SU-DHL-6 (cell line): ENCODE data around the gene PTPRE.

Experiments
- H2AFZ ChIP-seq: fragments of 200-600 bp; sonication (generic); 2 replicates; pipeline ENCODE4 v1.6.1; 2014; ENCODE audit warnings: low read depth, mild to moderate bottlenecking, moderate library complexity, mixed read lengths, antibody characterized with exemption, low read length; ENCODE audit not compliant: severe bottlenecking
- H3F3A ChIP-seq: fragments of 200-600 bp; shearing (Covaris generic); 2 replicates; pipeline ENCODE4 v1.6.0; 2016; ENCODE audit warnings: antibody characterized with exemption, mild to moderate bottlenecking; ENCODE audit not compliant: insufficient read depth
- H3K27ac ChIP-seq: fragments of 200-600 bp; sonication (generic); 2 replicates; pipeline ENCODE4 v1.5.1; 2016; ENCODE audit warnings: low read depth, mild to moderate bottlenecking, low read length, moderate library complexity, mixed read lengths
- H3K27me3 ChIP-seq: fragments of 200-600 bp; sonication (generic), shearing (Covaris generic); 2 replicates; pipeline ENCODE4 v1.6.0; 2014; ENCODE audit warnings: mild to moderate bottlenecking, low read length
- H3K36me3 ChIP-seq: fragments of 200-600 bp; sonication (generic); 2 replicates; pipeline ENCODE4 v1.6.1; 2014; ENCODE audit warnings: mild to moderate bottlenecking, low read length, mixed read lengths
- H3K4me2 ChIP-seq: fragments of 300-600, 200-600 bp; shearing (Covaris generic), sonication (generic); 2 replicates; pipeline ENCODE4 v1.6.0; 2014; ENCODE audit warnings: low read length, low read depth, mild to moderate bottlenecking; ENCODE audit not compliant: poor library complexity, severe bottlenecking
- H3K4me3 ChIP-seq: fragments of 200-600 bp; sonication (generic); 2 replicates; pipeline ENCODE4 v1.5.1; 2014; ENCODE audit warnings: antibody characterized with exemption, low read length, mild to moderate bottlenecking, mixed read lengths; ENCODE audit not compliant: insufficient read depth, poor library complexity, severe bottlenecking
- H3K79me2 ChIP-seq: fragments of 200-600 bp; sonication (generic); 2 replicates; pipeline ENCODE4 v1.6.1; 2014; ENCODE audit warnings: mild to moderate bottlenecking, low read length, moderate library complexity; ENCODE audit not compliant: insufficient read depth
- H3K9ac ChIP-seq: fragments of 200-600 bp; sonication (generic); 2 replicates; pipeline ENCODE4 v1.7.0; 2014; ENCODE audit warnings: mild to moderate bottlenecking, low read length
- H3K9me2 ChIP-seq: fragments of 200-600 bp; sonication (generic); replicated peaks from 2 replicates; pipeline ENCODE4 v1.6.1; 2014; ENCODE audit warnings: low read length; ENCODE audit not compliant: insufficient read depth
- H3K9me3 ChIP-seq: fragments of 200-600 bp; sonication (generic); 2 replicates; pipeline ENCODE4 v1.6.1; 2014; ENCODE audit warnings: low read length, mixed read lengths; ENCODE audit not compliant: insufficient read depth
- H4K20me1 ChIP-seq: fragments of 200-600 bp; sonication (generic); 2 replicates; pipeline ENCODE4 v1.6.1; 2014; ENCODE audit warnings: low read depth, mild to moderate bottlenecking, antibody characterized with exemption, low read length, moderate library complexity, mixed read lengths
- CTCF ChIP-seq: fragments of 200-600 bp; sonication (generic); IDR thresholded peaks from one replicate; pipeline ENCODE4 v1.5.1; 2017; ENCODE audit warnings: antibody characterized with exemption, mild to moderate bottlenecking, low read length, moderate library complexity; ENCODE audit not compliant: insufficient read depth, poor library complexity, severe bottlenecking
- EZH2phosphoT487 ChIP-seq: fragments of 200-600 bp; sonication (generic), shearing (Covaris generic); conservative IDR thresholded peaks from 2 replicates; pipeline ENCODE4 v1.6.1; 2018; ENCODE audit warnings: mild to moderate bottlenecking, antibody characterized with exemption, low read length, moderate library complexity, mixed read lengths

The PTPRE gene

GRCh38 chr10:128046156-128046952 lies 139.5 kb downstream of the PTPRE start:
- no peak overlapping the region for H3K4me2 ChIP-seq
- TF ChIP-seq EZH2phosphoT487, result no peak
- no peak for TF ChIP-seq CTCF
- H3K36me3 ChIP-seq, result no peaks in the 10 kb centered on the region
- H3K4me3 ChIP-seq, result no peak overlapping the region
- H3K27ac ChIP-seq, result no peak overlapping the region
- peaks cover 5% of the 10 kb centered on the region; the same call in 1 of the 2 replicates for H3F3A ChIP-seq
- no peaks in the 10 kb centered on the region for H3K9me2 ChIP-seq
- H3K79me2 ChIP-seq, result no peaks in the 10 kb centered on the region
- H2AFZ ChIP-seq, result no peak overlapping the region
- H3K27me3 ChIP-seq, result no peaks in the 10 kb centered on the region
- H4K20me1 ChIP-seq, result no peaks in the 10 kb centered on the region
- 0 out of 2 replicates have a peak overlapping the region, but pooled peaks have one; percentile 51 for H3K9ac ChIP-seq
- no peaks in the 10 kb centered on the region for H3K9me3 ChIP-seq

- H3K9me2 ChIP-seq, result no peaks in the 10 kb centered on the region
- H3K4me2 ChIP-seq, result peak overlapping the region; percentile 78
- no peaks in the 10 kb centered on the region for H3K27me3 ChIP-seq
- no peaks in the 10 kb centered on the region for H3K79me2 ChIP-seq
- H4K20me1 ChIP-seq, result no peaks in the 10 kb centered on the region
- peaks cover 5% of the 10 kb centered on the region; the same call in 1 of the 2 replicates for H3F3A ChIP-seq
- no peaks in the 10 kb centered on the region for H3K36me3 ChIP-seq
- H3K27ac ChIP-seq, result no peak overlapping the region
- H3K9me3 ChIP-seq, result no peaks in the 10 kb centered on the region
- TF ChIP-seq EZH2phosphoT487, result no peak
- no peak for TF ChIP-seq CTCF
- peak overlapping the region; percentile 72 for H2AFZ ChIP-seq
- peak overlapping the region; percentile 51; the same call in 1 of the 2 replicates for H3K9ac ChIP-seq
- H3K4me3 ChIP-seq, result no peak overlapping the region
These were observed 140.0 kb downstream of the PTPRE start for GRCh38 chr10:128046953-128047290.

- TF ChIP-seq CTCF, result no peak
- Histone ChIP-seq H3K4me3 (peak overlapping the region; percentile 53), H3K9me2 (no peaks in the 10 kb centered on the region), H3K36me3 (no peaks in the 10 kb centered on the region), H3K27me3 (no peaks in the 10 kb centered on the region), H3K79me2 (no peaks in the 10 kb centered on the region), H3F3A (peaks cover 5% of the 10 kb centered on the region; the same call in 1 of the 2 replicates), H2AFZ (peak overlapping the region; percentile 72), H3K27ac (peak overlapping the region; percentile 33; the same call in 1 of the 2 replicates), H3K9me3 (no peaks in the 10 kb centered on the region), H3K4me2 (peak overlapping the region; percentile 78), H3K9ac (peak overlapping the region; percentile 51), H4K20me1 (no peaks in the 10 kb centered on the region)
These were observed 140.4 kb downstream of the PTPRE start for GRCh38 chr10:128047351-128047750.
